CD4-positive, CD25-positive, alpha-beta regulatory T cell (primary cell): ENCODE measurements around the gene FBXO41. TPM values are rescaled to one million over a fixed set of nuclear protein-coding genes. Genes with fewer than 3 reads are reported as not detected.

ENCODE experiments used
- ATAC-seq, 2 donors: fragments of 150-1000 bp; cut with Tn5 transposase; one replicate each; pipeline ENCODE4 v1.10.0; 2021; ENCODE audit warnings: low read depth in 2 of 2, moderate number of reproducible peaks in 2 of 2, moderate library complexity in 1 of 2
- DNase-seq, 3 donors: peaks; one replicate each; pipeline versions ENCODE4 v3.0.0 to v3.0.0-alpha.2; 2012 to 2022; ENCODE audit warnings: mixed read lengths in 1 of 3
- H3K27ac ChIP-seq: one replicate; pipeline ENCODE4 v1.7.0; 2013; ENCODE audit warnings: mild to moderate bottlenecking, low read length; ENCODE audit not compliant: insufficient read depth, poor library complexity, severe bottlenecking
- H3K27me3 ChIP-seq: one replicate; pipeline ENCODE4 v1.7.0; 2013; ENCODE audit warnings: low read length; ENCODE audit not compliant: control insufficient read depth, insufficient read depth
- H3K36me3 ChIP-seq: one replicate; pipeline ENCODE4 v1.7.0; 2013; ENCODE audit warnings: mild to moderate bottlenecking, low read length, moderate library complexity; ENCODE audit not compliant: control insufficient read depth, insufficient read depth
- H3K4me1 ChIP-seq: 2 replicates; pipeline ENCODE4 v1.7.0; 2013; ENCODE audit warnings: mild to moderate bottlenecking, low read length; ENCODE audit not compliant: insufficient read depth, control insufficient read depth, poor library complexity, severe bottlenecking
- H3K4me3 ChIP-seq: one replicate; pipeline ENCODE4 v1.7.0; 2013; ENCODE audit warnings: low read depth, mild to moderate bottlenecking, low read length, moderate library complexity
- H3K9me3 ChIP-seq, 2 experiments: 1 replicate in 1 of 2; 2 replicates in 1 of 2; pipeline ENCODE4 v1.7.0; 2013; ENCODE audit warnings: low read length in 2 of 2, mild to moderate bottlenecking in 1 of 2, moderate library complexity in 1 of 2; ENCODE audit not compliant: control insufficient read depth in 2 of 2
- H3K27ac Mint-ChIP-seq, 3 donors: one replicate each; pipeline ENCODE4 v1.8.0; 2020 to 2022; ENCODE audit warnings: mild to moderate bottlenecking in 3 of 3, mixed read lengths in 3 of 3, moderate library complexity in 2 of 3
- H3K27me3 Mint-ChIP-seq: one replicate; pipeline ENCODE4 v1.8.0; 2022; ENCODE audit warnings: mild to moderate bottlenecking, mixed read lengths
- H3K36me3 Mint-ChIP-seq: one replicate; pipeline ENCODE4 v1.8.0; 2020; ENCODE audit warnings: mixed read lengths
- H3K4me1 Mint-ChIP-seq, 4 donors: one replicate each; pipeline ENCODE4 v1.8.0; 2020 to 2022; ENCODE audit warnings: mixed read lengths in 4 of 4, mild to moderate bottlenecking in 1 of 4
- H3K4me3 Mint-ChIP-seq, 4 donors: one replicate each; pipeline ENCODE4 v1.8.0; 2020 to 2022; ENCODE audit warnings: mild to moderate bottlenecking in 4 of 4, mixed read lengths in 4 of 4, moderate library complexity in 3 of 4
- H3K9me3 Mint-ChIP-seq, 7 donors: one replicate each; pipeline ENCODE4 v1.8.0; 2020 to 2022; ENCODE audit warnings: mixed read lengths in 7 of 7, mild to moderate bottlenecking in 3 of 7, moderate library complexity in 2 of 7
- polyA plus RNA-seq, 4 donors: library from polyadenylated mRNA; unstranded; fragments of 300-500 nt; fragmentation: Illumina TruSeq; gene quantifications; one replicate each; pipeline ENCODE4 v1.2.3, GENCODE V29; 2021
- total RNA-seq: library from RNA; stranded (reverse); gene quantifications from one replicate; pipeline ENCODE4 v1.2.3, GENCODE V29; 2022

Gene FBXO41
- 17.4 TPM for total RNA-seq
- 1 to 10 TPM in 2 of 4 donors, under 1 TPM in 2; 0.51 to 1.1 (median 0.95) TPM for polyA plus RNA-seq

GRCh38 chr2:73284296-73285158 lies at the start of gene FBXO41:
FBXO41 (minus strand) TSS chr2:73284478; CDS start chr2:73269630, 14,848 bp downstream.
- DNase-seq (peak; percentile 58 to 83 (median 59)), ATAC-seq (peak; percentile 72 to 77)
- H3K4me3 Mint-ChIP-seq, result peak within 1 kb of the TSS; percentile 84 to 93 (median 88)
- peak within 1 kb of the TSS; percentile 50 for H3K27ac ChIP-seq
- H3K9me3 ChIP-seq, result no peaks in the 10 kb centered on the region
- H3K27me3 Mint-ChIP-seq, result peaks cover 18% of the 10 kb centered on the region
- H3K9me3 Mint-ChIP-seq, result no peaks in the 10 kb centered on the region
- H3K4me1 ChIP-seq, result peaks cover 18% of the 10 kb centered on the region
- H3K27me3 ChIP-seq, result peaks cover 8% of the 10 kb centered on the region
- H3K36me3 ChIP-seq, result no peaks in the 10 kb centered on the region
- peak within 1 kb of the TSS in 1 of 3 donors; percentile 86 for H3K27ac Mint-ChIP-seq
- H3K4me1 Mint-ChIP-seq, result peaks cover 0 to 28% (median 11%) of the 10 kb centered on the region in 4 donors
- H3K36me3 Mint-ChIP-seq, result peaks cover 4% of the 10 kb centered on the region
- peak within 1 kb of the TSS; percentile 41 for H3K4me3 ChIP-seq

GRCh38 chr2:73334045-73334444 lies 49.8 kb upstream of the FBXO41 start:
- H3K4me1 Mint-ChIP-seq, result peaks cover 0 to 2% (median 0%) of the 10 kb centered on the region in 4 donors
- Histone ChIP-seq H3K4me3 (no peak overlapping the region), H3K27me3 (peaks cover 15% of the 10 kb centered on the region), H3K27ac (no peak overlapping the region), H3K36me3 (no peaks in the 10 kb centered on the region), H3K4me1 (no peaks in the 10 kb centered on the region), H3K9me3 (peaks cover 5 to 8% of the 10 kb centered on the region in 2 experiments)
- DNase-seq (no peak), ATAC-seq (no peak)
- H3K27me3 Mint-ChIP-seq, result peaks cover 20% of the 10 kb centered on the region
- H3K9me3 Mint-ChIP-seq, result peaks cover 0 to 11% (median 3%) of the 10 kb centered on the region in 7 donors
- no peak overlapping the region for H3K4me3 Mint-ChIP-seq
- no peaks in the 10 kb centered on the region for H3K36me3 Mint-ChIP-seq
- no peak overlapping the region for H3K27ac Mint-ChIP-seq

- H3K4me3 Mint-ChIP-seq, result no peak overlapping the region
- H3K4me1 Mint-ChIP-seq, result peaks cover 0 to 2% (median 0%) of the 10 kb centered on the region in 4 donors
- no peak overlapping the region for H3K27ac Mint-ChIP-seq
- H3K27me3 Mint-ChIP-seq, result peaks cover 20% of the 10 kb centered on the region
- Histone ChIP-seq H3K27ac (no peak overlapping the region), H3K9me3 (peaks cover 5 to 8% of the 10 kb centered on the region in 2 experiments), H3K4me1 (no peaks in the 10 kb centered on the region), H3K4me3 (no peak overlapping the region), H3K36me3 (no peaks in the 10 kb centered on the region), H3K27me3 (peaks cover 18% of the 10 kb centered on the region)
- DNase-seq (no peak), ATAC-seq (no peak)
- no peaks in the 10 kb centered on the region for H3K36me3 Mint-ChIP-seq
- H3K9me3 Mint-ChIP-seq, result peaks cover 2 to 11% (median 3%) of the 10 kb centered on the region in 7 donors
These were observed 49.3 kb upstream of the FBXO41 start for GRCh38 chr2:73333564-73333963.

- Mint-ChIP-seq H3K36me3 (no peaks in the 10 kb centered on the region), H3K27me3 (peaks cover 43% of the 10 kb centered on the region), H3K9me3 (peaks cover 0 to 5% (median 0%) of the 10 kb centered on the region in 7 donors), H3K4me3 (no peak overlapping the region), H3K27ac (no peak overlapping the region), H3K4me1 (no peaks in the 10 kb centered on the region)
- Histone ChIP-seq H3K27ac (no peak overlapping the region), H3K4me3 (no peak overlapping the region), H3K9me3 (no peaks in the 10 kb centered on the region), H3K36me3 (no peaks in the 10 kb centered on the region), H3K27me3 (peaks cover 13% of the 10 kb centered on the region), H3K4me1 (no peaks in the 10 kb centered on the region)
- no peak for DNase-seq
- no peak for ATAC-seq
These were observed 39.9 kb upstream of the FBXO41 start for GRCh38 chr2:73324126-73324725.

GRCh38 chr2:73323551-73323950 lies 39.3 kb upstream of the FBXO41 start:
- H3K9me3 Mint-ChIP-seq, result peaks cover 0 to 4% (median 0%) of the 10 kb centered on the region in 7 donors
- no peaks in the 10 kb centered on the region for H3K36me3 ChIP-seq
- no peak for ATAC-seq
- H3K4me3 ChIP-seq, result no peak overlapping the region
- no peak overlapping the region for H3K4me3 Mint-ChIP-seq
- H3K4me1 Mint-ChIP-seq, result no peaks in the 10 kb centered on the region
- H3K9me3 ChIP-seq, result no peaks in the 10 kb centered on the region
- no peak overlapping the region for H3K27ac ChIP-seq
- no peaks in the 10 kb centered on the region for H3K4me1 ChIP-seq
- H3K27ac Mint-ChIP-seq, result no peak overlapping the region
- H3K36me3 Mint-ChIP-seq, result no peaks in the 10 kb centered on the region
- H3K27me3 Mint-ChIP-seq, result peaks cover 43% of the 10 kb centered on the region
- peaks cover 10% of the 10 kb centered on the region for H3K27me3 ChIP-seq
- DNase-seq, result no peak

GRCh38 chr2:73314441-73314840 lies 30.2 kb upstream of the FBXO41 start:
- no peak for ATAC-seq
- Histone ChIP-seq H3K36me3 (no peaks in the 10 kb centered on the region), H3K27ac (no peak overlapping the region), H3K9me3 (no peaks in the 10 kb centered on the region), H3K4me1 (no peaks in the 10 kb centered on the region), H3K4me3 (no peak overlapping the region), H3K27me3 (no peaks in the 10 kb centered on the region)
- DNase-seq, result no peak
- H3K4me3 Mint-ChIP-seq, result no peak overlapping the region
- no peak overlapping the region for H3K27ac Mint-ChIP-seq
- peaks cover 12% of the 10 kb centered on the region for H3K27me3 Mint-ChIP-seq
- H3K36me3 Mint-ChIP-seq, result no peaks in the 10 kb centered on the region
- H3K4me1 Mint-ChIP-seq, result no peaks in the 10 kb centered on the region
- H3K9me3 Mint-ChIP-seq, result peaks cover 0 to 3% (median under 1%) of the 10 kb centered on the region in 7 donors

- H3K27me3 Mint-ChIP-seq, result peaks cover 28% of the 10 kb centered on the region
- Histone ChIP-seq H3K9me3 (no peaks in the 10 kb centered on the region), H3K4me1 (no peaks in the 10 kb centered on the region), H3K27ac (no peak overlapping the region), H3K4me3 (no peak overlapping the region), H3K27me3 (peaks cover 5% of the 10 kb centered on the region), H3K36me3 (no peaks in the 10 kb centered on the region)
- no peak overlapping the region for H3K4me3 Mint-ChIP-seq
- H3K9me3 Mint-ChIP-seq, result peaks cover 0 to 3% (median 0%) of the 10 kb centered on the region in 7 donors
- H3K27ac Mint-ChIP-seq, result no peak overlapping the region
- DNase-seq (no peak), ATAC-seq (no peak)
- H3K4me1 Mint-ChIP-seq, result no peaks in the 10 kb centered on the region
- H3K36me3 Mint-ChIP-seq, result no peaks in the 10 kb centered on the region
These were observed 23.4 kb upstream of the FBXO41 start for GRCh38 chr2:73307720-73308119.
